Occipital lobe (tissue), 2 donors: ENCODE data around the gene FKBP15. TPM values are rescaled to one million over a fixed set of nuclear protein-coding genes. Genes with fewer than 3 reads are reported as not detected.
"Not testable (repeated sequence)": the region's sequence is repeated elsewhere in the genome, so short reads cannot be mapped to it uniquely, and the experiment has no call there.

Experiments used
- DNase-seq: peaks from one replicate; lab custom pipeline; 2025; lab: John Stamatoyannopoulos, UW
- total RNA-seq: library from RNA; depleted of rRNA; stranded (reverse); fragments of >200 nt; gene quantifications from one replicate; pipeline ENCODE4 v1.2.3, GENCODE V29; 2014

Gene FKBP15
- total RNA-seq, 1 donor from 2014 or later = 22.3 TPM

- DNase-seq = no peak
Measured at GRCh38 chr9:113237026-113237425, 15.9 kb upstream of the FKBP15 start.

DNA sequence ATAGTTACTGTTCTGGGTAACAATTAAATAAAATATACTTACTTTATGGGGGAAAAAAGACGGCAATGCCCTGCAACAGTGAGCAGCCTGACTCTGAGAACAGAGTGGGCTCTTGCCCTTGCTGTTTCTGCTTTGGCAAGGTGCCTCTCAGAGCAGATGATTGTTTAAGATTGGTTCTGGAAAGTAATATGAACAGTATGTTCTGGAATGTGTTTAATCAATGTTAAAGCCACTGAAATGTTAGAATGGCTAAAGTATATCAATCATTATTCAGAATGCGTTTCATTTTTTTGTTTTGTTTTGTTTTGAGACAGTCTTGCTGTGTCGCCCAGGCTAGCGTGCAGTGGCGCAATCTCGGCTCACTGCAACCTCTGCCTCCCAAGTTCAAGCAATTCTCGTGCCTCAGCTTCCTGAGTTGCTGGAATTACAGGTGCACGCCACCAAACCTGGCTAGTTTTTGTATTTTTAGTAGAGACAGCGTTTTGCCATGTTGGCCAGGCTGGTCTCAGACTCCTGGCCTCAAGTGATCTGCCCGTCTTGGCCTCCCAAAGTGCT lies 14.7 kb upstream of the FKBP15 start:
- not testable (repeated sequence) for DNase-seq

- DNase-seq = no peak
Measured at GRCh38 chr9:113231701-113232100, 10.6 kb upstream of the FKBP15 start.

GRCh38 chr9:113228130-113228665 lies 7.1 kb upstream of the FKBP15 start:
- DNase-seq = no peak

DNA sequence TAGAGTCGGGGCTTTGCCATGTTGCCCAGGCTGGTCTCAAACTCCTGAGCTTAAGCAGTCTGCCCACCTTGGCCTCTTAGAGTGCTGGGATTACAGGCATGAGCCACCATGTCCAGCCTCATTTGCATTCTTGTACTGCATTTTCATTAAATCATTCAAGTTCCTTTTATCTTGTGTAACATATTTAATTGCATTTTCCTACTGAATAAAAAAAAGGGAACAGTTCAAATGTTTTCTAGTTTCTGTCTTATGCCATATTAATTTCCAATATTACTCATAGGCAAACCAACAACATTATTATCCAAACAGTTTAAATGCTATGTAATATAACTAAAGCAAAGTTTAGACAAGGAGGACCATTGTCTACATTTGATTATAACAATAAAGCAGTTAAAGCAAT lies 6.4 kb upstream of the FKBP15 start:
- DNase-seq = no peak

DNA sequence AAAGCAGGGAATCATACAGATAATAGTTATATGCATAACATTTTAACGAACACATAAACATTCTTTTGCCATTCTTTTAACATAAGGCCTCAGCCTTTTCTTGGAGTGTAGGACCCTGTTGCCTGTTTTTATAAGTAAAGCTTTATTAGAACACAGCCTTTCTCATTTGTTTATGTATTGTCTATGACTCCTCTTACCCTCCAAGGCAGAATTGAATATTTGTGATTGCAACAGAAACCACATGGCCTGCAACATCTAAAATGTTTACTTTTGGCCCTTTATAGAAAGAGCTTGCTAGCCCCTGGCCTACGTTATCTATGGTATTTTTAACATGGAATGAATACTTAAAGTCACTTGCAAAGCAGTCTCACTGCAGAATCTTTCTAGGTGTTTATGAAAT lies 2.9 kb upstream of the FKBP15 start:
- DNase-seq = no peak

- DNase-seq = no peak
Measured at GRCh38 chr9:113222482-113222841, 1.4 kb upstream of the FKBP15 start.

GRCh38 chr9:113221800-113222481 lies 864 bp upstream of the FKBP15 start:
- no peak for DNase-seq

DNA sequence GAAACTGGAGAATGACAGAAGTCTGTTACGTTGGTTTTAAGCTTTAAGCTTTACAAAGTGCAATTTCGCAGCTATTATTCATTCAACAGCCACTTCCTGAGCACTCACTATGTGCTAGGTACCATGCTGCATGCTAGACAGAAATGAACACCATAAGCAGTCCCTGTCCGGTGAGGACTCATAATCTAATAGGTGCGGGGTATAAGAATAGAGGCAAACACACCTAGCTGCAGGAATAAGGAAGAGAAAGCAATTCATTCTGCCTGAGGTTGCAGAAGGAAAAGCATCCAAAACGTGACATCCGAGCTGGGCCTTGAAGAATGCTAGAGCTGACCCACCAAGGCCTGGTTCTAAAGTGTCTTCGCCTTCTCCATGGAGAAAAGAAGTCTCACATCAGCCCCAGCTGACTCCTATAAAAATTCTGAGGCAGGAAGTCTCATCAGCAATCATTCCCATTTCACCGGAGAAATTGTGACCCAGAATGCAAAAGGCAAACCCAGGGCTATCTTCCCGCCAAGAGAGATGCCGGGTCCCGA lies 542 bp downstream of the FKBP15 start:
- no peak for DNase-seq

GRCh38 chr9:113219969-113220368 lies 1.1 kb downstream of the FKBP15 start:
- DNase-seq = no peak

- DNase-seq = no peak
Measured at GRCh38 chr9:113219186-113219936, 1.7 kb downstream of the FKBP15 start.

- no peak for DNase-seq
Measured at GRCh38 chr9:113216406-113216805, 4.7 kb downstream of the FKBP15 start.

DNA sequence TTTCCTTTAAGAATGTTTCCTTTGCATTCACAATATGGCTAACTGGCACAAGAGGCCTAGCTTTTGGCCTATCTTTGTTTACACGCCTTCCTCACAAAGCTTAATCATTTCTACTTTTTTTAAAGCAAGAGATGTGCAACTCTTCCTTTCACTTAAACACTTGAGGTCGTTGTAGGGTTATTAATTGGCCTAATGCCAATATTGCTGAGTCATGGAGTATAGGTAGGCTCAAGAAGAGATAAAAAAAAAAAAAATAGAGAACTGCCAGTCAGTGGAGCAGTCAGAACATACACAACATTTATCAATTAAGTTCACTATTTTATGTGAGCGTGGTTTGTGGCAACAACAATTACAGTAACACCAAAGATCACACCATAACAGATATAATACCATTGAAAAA lies 5.9 kb downstream of the FKBP15 start:
- DNase-seq = no peak

DNA sequence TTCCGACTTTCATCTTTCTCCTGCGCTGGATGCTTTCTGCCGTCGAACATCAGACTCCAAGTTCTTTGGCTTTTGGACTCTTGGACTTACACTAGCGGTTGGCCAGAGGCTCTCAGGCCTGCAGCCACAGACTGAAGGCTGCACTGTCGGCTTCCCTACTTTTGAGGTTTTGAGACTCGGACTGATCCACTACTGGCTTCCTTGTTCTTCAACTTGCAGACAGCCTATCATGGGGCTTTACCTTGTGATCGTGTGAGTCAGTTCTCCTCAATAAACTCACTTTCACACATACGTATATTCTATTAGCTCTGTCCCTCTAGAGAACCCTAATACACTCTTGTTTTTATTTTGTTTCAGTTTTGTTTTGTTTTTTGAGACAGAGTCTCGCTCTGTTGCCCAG lies 10.3 kb downstream of the FKBP15 start:
- DNase-seq = no peak

GRCh38 chr9:113205861-113206260 lies 15.2 kb downstream of the FKBP15 start:
- no peak for DNase-seq

GRCh38 chr9:113205432-113205831 lies 15.6 kb downstream of the FKBP15 start:
- DNase-seq = no peak

GRCh38 chr9:113199683-113200329 lies 21.3 kb downstream of the FKBP15 start:
- no peak for DNase-seq

- no peak for DNase-seq
Measured at GRCh38 chr9:113192455-113192854, 28.6 kb downstream of the FKBP15 start.

- peak; percentile 2 for DNase-seq
Measured at GRCh38 chr9:113187929-113188595, 33.0 kb downstream of the FKBP15 start.

GRCh38 chr9:113186137-113186755 lies 34.8 kb downstream of the FKBP15 start:
- DNase-seq = no peak

GRCh38 chr9:113185271-113185670 lies 35.8 kb downstream of the FKBP15 start:
- DNase-seq = no peak
